ENCODE data around the gene LPGAT1.

The LPGAT1 gene

DNA sequence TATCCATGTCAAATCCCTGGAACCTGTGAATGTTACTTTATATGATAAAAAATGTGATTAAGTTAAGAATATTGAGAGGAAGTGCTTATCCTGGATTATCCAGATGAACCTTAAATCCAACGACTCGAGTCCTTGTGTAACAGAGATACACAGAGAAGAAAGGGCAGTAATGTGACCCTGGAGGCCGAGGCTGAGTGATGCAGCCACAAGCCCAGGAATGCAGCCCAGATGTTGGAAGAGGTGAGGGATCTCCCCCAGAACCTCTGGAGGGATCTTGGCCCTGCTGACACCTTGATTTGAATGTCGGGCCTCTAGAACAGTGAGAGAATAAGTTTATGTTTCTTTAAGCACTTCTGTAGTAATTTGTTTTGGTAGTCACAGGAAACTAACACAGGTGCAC is 18.0 kb downstream of the LPGAT1 start:
- DNase-seq (ENCODE audit: low spot score) = no peak
- peaks cover 3% of the 10 kb centered on the region for H3K4me1 Mint-ChIP-seq (ENCODE audit: low read depth)
- H3K4me3 Mint-ChIP-seq = no peak overlapping the region
- no peak overlapping the region for H3K27ac Mint-ChIP-seq
- no peaks in the 10 kb centered on the region for H3K9me3 Mint-ChIP-seq
- peaks cover 33% of the 10 kb centered on the region for H3K36me3 Mint-ChIP-seq (ENCODE audit: low read depth)
- H3K27me3 Mint-ChIP-seq (ENCODE audit: low read depth) = no peaks in the 10 kb centered on the region

DNA sequence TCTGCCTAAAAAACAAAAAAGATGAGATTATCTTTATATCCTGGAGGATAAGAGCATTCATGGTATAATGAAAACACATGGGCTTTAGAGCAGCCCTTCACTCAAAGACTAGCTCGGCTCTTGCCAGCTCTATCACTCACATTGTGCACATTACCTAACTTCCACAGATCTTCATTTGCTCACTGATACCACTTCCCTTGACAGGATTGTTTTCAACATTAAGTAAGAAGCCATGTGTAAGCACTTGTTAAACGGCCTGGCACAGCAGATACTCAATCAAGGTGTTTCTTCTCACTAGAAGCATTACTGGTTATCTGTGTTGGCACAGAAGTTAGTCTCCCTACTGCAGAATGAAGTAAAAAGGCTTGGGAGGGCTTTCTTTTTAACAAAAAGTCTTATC is 18.7 kb downstream of the LPGAT1 start:
- no peaks in the 10 kb centered on the region for H3K27me3 Mint-ChIP-seq (ENCODE audit: low read depth)
- peaks cover 40% of the 10 kb centered on the region for H3K36me3 Mint-ChIP-seq (ENCODE audit: low read depth)
- H3K4me1 Mint-ChIP-seq (ENCODE audit: low read depth) = peaks cover 3% of the 10 kb centered on the region
- no peak overlapping the region for H3K27ac Mint-ChIP-seq
- no peaks in the 10 kb centered on the region for H3K9me3 Mint-ChIP-seq
- H3K4me3 Mint-ChIP-seq = no peak overlapping the region
- DNase-seq (ENCODE audit: low spot score) = no peak

DNA sequence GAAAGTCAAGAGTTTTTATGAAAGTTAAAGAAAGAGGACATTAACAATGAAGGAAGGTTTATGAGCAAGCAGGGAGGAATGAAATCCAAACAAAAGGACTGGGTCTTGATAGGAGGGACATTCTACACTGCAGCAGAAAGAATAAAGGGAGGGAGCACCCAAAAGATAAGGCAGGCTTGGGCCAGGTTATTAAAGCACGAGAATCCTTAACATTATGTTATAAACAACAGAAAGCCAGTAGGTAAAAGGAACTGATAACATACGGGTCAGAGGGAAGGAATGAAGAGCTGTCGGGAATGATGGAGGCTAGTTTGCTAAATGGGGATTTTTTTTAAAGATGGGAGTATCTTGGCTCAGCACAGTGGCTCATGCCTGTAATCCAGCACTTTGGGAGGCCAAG is 19.4 kb downstream of the LPGAT1 start:
- DNase-seq (ENCODE audit: low spot score) = no peak
- H3K27me3 Mint-ChIP-seq (ENCODE audit: low read depth) = no peaks in the 10 kb centered on the region
- no peaks in the 10 kb centered on the region for H3K9me3 Mint-ChIP-seq
- H3K4me3 Mint-ChIP-seq = no peak overlapping the region
- peaks cover 3% of the 10 kb centered on the region for H3K4me1 Mint-ChIP-seq (ENCODE audit: low read depth)
- H3K36me3 Mint-ChIP-seq (ENCODE audit: low read depth) = peaks cover 43% of the 10 kb centered on the region
- no peak overlapping the region for H3K27ac Mint-ChIP-seq

DNA sequence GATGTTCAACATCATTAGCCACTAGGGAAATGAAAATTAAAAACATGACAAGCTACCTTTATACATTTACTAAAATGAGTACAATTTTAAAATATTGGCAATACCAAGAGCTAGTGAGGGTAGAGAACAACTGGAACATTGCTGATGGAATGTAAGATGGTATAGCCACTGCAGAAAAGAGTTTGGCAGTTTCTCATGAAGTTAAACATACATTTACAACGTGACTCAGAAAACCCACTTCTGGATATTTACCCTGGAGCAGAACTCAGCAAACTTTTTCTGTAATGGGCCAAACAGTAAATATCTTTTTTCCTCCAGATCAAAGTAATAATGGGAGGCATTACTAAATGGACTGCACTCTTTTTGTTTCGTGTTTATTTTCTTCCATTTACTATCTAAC is 22.1 kb downstream of the LPGAT1 start:
- H3K27ac Mint-ChIP-seq = no peak overlapping the region
- peaks cover 52% of the 10 kb centered on the region for H3K36me3 Mint-ChIP-seq (ENCODE audit: low read depth)
- DNase-seq (ENCODE audit: low spot score) = no peak
- peaks cover 4% of the 10 kb centered on the region for H3K9me3 Mint-ChIP-seq
- no peak overlapping the region for H3K4me3 Mint-ChIP-seq
- H3K27me3 Mint-ChIP-seq (ENCODE audit: low read depth) = no peaks in the 10 kb centered on the region
- H3K4me1 Mint-ChIP-seq (ENCODE audit: low read depth) = peaks cover 3% of the 10 kb centered on the region

DNA sequence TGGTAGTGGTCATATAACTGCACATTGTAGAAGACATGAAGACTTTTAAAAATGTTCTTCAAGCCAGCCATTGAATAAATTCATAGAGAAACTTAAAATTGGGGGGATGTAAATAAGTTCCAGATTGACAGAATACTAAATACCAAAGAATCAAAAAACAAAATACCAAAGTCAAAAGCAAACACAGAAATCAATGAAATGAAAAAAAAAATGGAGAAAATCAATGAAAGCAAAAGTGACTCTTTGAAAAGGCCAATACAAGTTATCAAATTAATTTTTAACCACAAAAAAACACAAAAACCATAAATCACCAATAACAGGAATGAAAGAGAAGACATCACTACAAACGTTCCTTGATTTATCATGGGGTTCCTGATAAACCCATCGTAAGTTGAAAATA is 25.6 kb downstream of the LPGAT1 start:
- Mint-ChIP-seq H3K27me3 (ENCODE audit: low read depth) (no peaks in the 10 kb centered on the region), H3K9me3 (peaks cover 16% of the 10 kb centered on the region), H3K4me3 (no peak overlapping the region), H3K27ac (no peak overlapping the region), H3K36me3 (ENCODE audit: low read depth) (peaks cover 58% of the 10 kb centered on the region), H3K4me1 (ENCODE audit: low read depth) (no peaks in the 10 kb centered on the region)
- DNase-seq (ENCODE audit: low spot score) = no peak

DNA sequence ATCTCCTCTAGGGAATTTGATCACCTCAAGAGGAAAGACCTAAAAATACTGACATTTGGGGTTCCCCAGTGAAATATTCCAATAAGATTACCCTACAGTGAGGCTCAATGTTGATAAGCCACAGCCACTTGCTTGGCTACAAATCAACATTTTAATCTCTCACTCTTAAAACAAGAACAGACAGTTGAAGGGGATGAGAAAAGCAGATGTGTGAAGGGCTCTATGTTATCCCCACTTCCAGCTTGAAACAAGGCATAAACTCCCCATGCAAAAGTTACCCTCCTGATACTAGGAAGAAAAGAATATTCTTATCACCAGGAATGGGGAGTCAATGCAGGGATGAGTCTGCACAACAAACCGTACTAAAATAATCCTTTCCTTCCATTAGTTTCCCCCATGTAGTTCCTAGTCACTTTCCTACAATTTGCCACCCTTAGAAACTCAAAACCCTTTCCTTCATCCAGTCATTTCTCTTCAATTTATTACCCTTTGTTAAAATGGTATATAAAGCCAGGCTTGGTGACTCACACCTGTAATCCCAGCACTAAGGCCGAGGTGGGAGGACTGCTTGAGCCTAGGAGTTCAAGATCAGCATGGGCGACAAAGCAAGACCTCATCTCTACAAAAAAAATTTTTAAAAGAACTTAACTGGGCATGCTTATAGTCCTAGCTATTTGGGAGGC is 29.5 kb downstream of the LPGAT1 start:
- DNase-seq (ENCODE audit: low spot score) = no peak
- H3K27me3 Mint-ChIP-seq (ENCODE audit: low read depth) = no peaks in the 10 kb centered on the region
- H3K4me1 Mint-ChIP-seq (ENCODE audit: low read depth) = no peaks in the 10 kb centered on the region
- no peak overlapping the region for H3K27ac Mint-ChIP-seq
- peaks cover 16% of the 10 kb centered on the region for H3K9me3 Mint-ChIP-seq
- H3K36me3 Mint-ChIP-seq (ENCODE audit: low read depth) = peaks cover 42% of the 10 kb centered on the region
- H3K4me3 Mint-ChIP-seq = no peak overlapping the region

DNA sequence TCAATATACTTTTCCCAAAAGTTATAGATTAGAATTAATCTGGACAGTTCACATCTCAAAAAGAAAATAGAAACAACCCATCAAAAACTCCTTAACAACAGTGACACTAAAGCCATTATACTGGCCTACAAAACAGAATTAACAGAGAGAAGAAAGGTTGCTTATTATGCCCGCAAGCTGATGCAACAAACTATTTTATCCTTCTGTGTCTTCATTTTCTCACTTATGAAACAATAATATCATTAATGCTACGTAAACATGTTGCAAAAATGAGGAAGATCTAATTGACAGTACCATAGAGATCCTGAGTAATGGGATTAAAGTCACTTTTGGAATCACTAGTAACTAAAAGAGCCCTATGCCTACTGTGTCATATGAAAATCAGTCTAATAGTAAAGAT is 32.6 kb downstream of the LPGAT1 start:
- no peaks in the 10 kb centered on the region for H3K4me1 Mint-ChIP-seq (ENCODE audit: low read depth)
- peaks cover 8% of the 10 kb centered on the region for H3K9me3 Mint-ChIP-seq
- H3K27ac Mint-ChIP-seq = no peak overlapping the region
- no peak overlapping the region for H3K4me3 Mint-ChIP-seq
- peaks cover 30% of the 10 kb centered on the region for H3K36me3 Mint-ChIP-seq (ENCODE audit: low read depth)
- H3K27me3 Mint-ChIP-seq (ENCODE audit: low read depth) = no peaks in the 10 kb centered on the region
- DNase-seq (ENCODE audit: low spot score) = no peak

DNA sequence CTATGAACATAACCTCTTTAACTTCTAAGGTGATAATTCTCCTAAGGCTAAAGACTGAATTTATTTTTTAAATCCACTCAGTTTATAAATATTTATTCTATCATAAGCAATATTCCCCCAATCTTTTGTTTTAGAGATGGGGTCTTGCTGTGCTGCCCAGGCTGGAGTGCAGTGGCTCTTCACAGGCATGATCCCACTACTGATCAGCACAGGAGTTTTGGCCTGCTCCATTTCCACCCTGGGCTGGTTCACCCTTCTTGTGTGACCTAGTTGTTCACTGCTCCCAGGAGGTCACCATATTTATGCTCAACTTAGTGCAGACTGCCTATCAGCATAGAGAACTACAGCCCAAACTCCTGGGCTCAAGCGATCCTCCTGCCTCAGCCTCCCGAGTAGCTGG is 38.6 kb downstream of the LPGAT1 start:
- no peak overlapping the region for H3K4me3 Mint-ChIP-seq
- no peaks in the 10 kb centered on the region for H3K9me3 Mint-ChIP-seq
- H3K27me3 Mint-ChIP-seq (ENCODE audit: low read depth) = no peaks in the 10 kb centered on the region
- peaks cover 21% of the 10 kb centered on the region for H3K36me3 Mint-ChIP-seq (ENCODE audit: low read depth)
- no peak for DNase-seq (ENCODE audit: low spot score)
- no peak overlapping the region for H3K27ac Mint-ChIP-seq
- H3K4me1 Mint-ChIP-seq (ENCODE audit: low read depth) = no peaks in the 10 kb centered on the region

DNA sequence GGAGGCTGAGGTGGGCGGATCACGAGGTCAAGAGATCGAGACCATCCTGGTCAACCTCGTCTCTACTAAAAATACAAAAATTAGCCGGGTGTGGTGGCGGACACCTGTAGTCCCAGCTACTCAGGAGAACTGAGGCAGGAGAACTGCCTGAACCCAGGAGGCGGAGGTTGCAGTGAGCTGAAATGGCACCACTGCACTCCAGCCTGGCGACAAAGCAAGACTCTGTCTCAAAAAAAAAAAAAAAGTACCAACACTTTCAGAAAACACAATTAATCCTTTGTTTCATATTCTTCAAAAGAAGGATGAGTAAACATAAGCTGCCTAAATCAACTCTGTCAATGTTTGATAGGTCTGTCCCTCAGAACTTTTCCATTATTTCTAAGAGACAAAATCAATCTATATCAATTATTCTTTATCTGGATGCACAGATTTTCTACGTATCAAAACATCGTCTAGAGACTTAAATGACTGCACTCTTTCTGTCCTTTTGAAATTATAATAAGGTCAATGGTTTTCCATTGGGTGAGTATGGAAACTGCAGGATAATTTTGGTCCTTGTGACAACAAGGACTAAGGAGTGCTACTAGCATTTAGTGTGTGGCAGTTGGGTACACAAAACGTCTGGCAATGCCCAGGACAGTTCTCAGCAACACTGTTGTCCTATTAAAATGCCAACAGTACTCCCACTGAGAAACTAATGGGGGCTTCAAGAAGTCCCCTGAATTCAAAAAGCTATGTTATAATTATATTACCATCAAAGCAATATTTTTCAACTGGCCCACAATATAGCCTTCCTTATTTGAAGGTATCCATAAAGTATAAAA is 40.7 kb downstream of the LPGAT1 start:
- Mint-ChIP-seq H3K4me3 (no peak overlapping the region), H3K4me1 (ENCODE audit: low read depth) (no peaks in the 10 kb centered on the region), H3K27ac (no peak overlapping the region), H3K9me3 (no peaks in the 10 kb centered on the region), H3K27me3 (ENCODE audit: low read depth) (no peaks in the 10 kb centered on the region), H3K36me3 (ENCODE audit: low read depth) (peaks cover 21% of the 10 kb centered on the region)
- no peak for DNase-seq (ENCODE audit: low spot score)

DNA sequence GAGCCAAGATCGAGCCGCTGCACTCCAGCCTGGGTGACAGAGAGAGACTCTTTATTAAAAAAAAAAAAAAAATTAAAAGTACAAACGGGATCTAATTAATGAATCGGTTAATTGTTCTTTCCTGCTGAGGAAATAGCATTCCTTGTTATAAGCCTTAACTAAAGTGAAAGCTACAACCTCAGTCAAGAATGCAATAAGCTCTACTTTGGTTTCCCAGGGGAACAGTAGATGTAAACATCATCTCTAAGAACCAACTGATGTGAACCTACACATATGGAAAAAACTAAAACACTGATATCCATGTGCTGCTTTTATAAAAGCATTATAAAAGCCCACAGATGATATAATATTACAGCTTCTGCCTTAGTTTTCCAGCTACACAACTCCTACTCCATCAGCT is 41.9 kb downstream of the LPGAT1 start:
- H3K9me3 Mint-ChIP-seq = no peaks in the 10 kb centered on the region
- DNase-seq (ENCODE audit: low spot score) = no peak
- no peak overlapping the region for H3K4me3 Mint-ChIP-seq
- no peak overlapping the region for H3K27ac Mint-ChIP-seq
- H3K36me3 Mint-ChIP-seq (ENCODE audit: low read depth) = peaks cover 27% of the 10 kb centered on the region
- H3K4me1 Mint-ChIP-seq (ENCODE audit: low read depth) = peaks cover 4% of the 10 kb centered on the region
- no peaks in the 10 kb centered on the region for H3K27me3 Mint-ChIP-seq (ENCODE audit: low read depth)

DNA sequence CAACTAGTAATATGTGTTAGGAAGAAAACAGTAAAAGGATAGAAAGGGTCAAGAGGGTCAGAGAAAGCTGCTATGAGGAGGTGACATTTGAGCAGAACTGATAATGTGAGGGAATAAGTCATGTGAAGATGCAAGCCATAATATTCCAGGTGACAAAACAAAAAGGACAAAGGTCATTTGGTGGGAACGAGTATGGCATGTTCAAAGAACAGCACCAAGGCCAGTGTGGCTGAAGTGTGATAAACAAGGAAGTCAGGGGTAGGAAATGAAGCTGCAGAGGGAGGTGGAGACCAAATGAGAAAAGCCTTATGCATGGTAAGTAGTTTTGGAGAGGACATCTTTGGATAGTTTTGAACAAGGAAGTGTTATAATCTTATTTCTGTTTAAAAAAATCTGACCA is 46.7 kb downstream of the LPGAT1 start:
- DNase-seq (ENCODE audit: low spot score) = no peak
- H3K4me3 Mint-ChIP-seq = no peak overlapping the region
- H3K27ac Mint-ChIP-seq = no peak overlapping the region
- H3K36me3 Mint-ChIP-seq (ENCODE audit: low read depth) = peaks cover 16% of the 10 kb centered on the region
- no peaks in the 10 kb centered on the region for H3K27me3 Mint-ChIP-seq (ENCODE audit: low read depth)
- peaks cover 4% of the 10 kb centered on the region for H3K4me1 Mint-ChIP-seq (ENCODE audit: low read depth)
- no peaks in the 10 kb centered on the region for H3K9me3 Mint-ChIP-seq

DNA sequence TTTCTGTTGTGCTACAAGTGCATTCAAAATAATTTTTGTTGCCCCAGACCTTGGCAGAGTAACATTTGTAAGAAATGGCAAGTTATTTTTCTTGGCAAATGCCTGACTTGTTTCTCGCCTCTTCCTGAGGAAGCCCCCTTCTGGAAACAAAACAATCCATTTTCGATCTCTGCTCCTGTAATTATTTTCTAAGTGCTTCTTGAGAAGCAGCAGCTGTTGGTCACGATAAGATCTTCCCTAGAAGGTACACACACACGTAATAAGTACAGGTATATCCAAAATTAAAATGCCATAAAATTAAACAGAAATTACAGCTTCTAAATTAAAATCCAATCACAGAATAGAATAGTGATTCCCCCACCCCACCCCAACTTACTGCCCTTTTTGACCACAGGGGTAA is 47.3 kb downstream of the LPGAT1 start:
- Mint-ChIP-seq H3K4me3 (no peak overlapping the region), H3K9me3 (no peaks in the 10 kb centered on the region), H3K27me3 (ENCODE audit: low read depth) (no peaks in the 10 kb centered on the region), H3K4me1 (ENCODE audit: low read depth) (peaks cover 6% of the 10 kb centered on the region), H3K36me3 (ENCODE audit: low read depth) (peaks cover 16% of the 10 kb centered on the region), H3K27ac (no peak overlapping the region)
- DNase-seq (ENCODE audit: low spot score) = no peak

DNA sequence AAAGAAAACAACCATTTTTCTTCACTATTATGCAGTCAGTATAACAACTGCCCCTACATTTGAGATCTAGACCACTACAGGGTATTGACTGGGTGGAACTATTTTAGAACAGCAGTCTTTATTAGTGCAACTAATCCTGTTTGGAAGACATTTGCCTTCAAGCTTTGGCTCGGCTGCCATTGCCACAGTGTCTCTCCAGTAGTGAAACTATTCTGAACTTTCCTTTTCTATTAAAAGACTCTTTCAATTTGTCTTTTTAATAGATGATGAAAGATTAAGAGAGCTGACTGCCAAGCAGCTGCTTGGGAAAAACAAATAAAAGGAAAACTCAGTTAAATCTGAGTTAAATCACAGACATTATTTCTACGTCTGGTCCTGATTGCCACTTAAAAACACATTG is 49.3 kb downstream of the LPGAT1 start:
- Mint-ChIP-seq H3K27ac (no peak overlapping the region), H3K4me3 (no peak overlapping the region), H3K4me1 (ENCODE audit: low read depth) (peaks cover 6% of the 10 kb centered on the region), H3K27me3 (ENCODE audit: low read depth) (no peaks in the 10 kb centered on the region), H3K9me3 (no peaks in the 10 kb centered on the region), H3K36me3 (ENCODE audit: low read depth) (peaks cover 23% of the 10 kb centered on the region)
- no peak for DNase-seq (ENCODE audit: low spot score)

DNA sequence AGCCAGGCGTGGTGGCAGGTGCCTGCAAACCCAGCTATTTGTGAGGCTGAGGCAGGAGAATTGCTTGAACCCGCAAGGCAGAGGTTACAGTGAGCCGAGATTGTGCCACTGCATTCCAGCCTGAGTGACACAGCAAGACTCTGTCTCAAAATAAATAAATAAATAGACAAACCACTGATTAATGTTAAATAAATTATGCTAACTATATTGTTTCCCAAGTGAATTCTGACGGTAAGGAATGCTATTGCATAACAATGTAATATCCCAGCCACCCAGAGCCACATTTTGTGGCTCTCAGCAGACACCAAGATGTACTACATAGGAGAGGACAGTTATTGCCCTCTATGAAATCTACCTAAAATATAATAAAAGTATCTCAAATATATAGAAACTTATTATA is 55.4 kb downstream of the LPGAT1 start:
- no peaks in the 10 kb centered on the region for H3K9me3 Mint-ChIP-seq
- H3K4me3 Mint-ChIP-seq = no peak overlapping the region
- peaks cover 23% of the 10 kb centered on the region for H3K36me3 Mint-ChIP-seq (ENCODE audit: low read depth)
- H3K27me3 Mint-ChIP-seq (ENCODE audit: low read depth) = no peaks in the 10 kb centered on the region
- peaks cover 2% of the 10 kb centered on the region for H3K4me1 Mint-ChIP-seq (ENCODE audit: low read depth)
- H3K27ac Mint-ChIP-seq = no peak overlapping the region
- DNase-seq (ENCODE audit: low spot score) = no peak

All from T-helper 2 cell treated with Interferon-gamma antibody and Interleukin-4, amounts not matched to agents 5 μg/mL and 100 μg/mL, for 36 hours (primary cell).